HepG2 (cell line): ENCODE measurements around the gene LITAFD. TPM values are rescaled to one million over a fixed set of nuclear protein-coding genes. Genes with fewer than 3 reads are reported as not detected.

Experiments used
- AGO2 ChIP-seq: fragments of 200-400 bp; formaldehyde crosslinking; optimal IDR thresholded peaks from 2 replicates; pipeline ENCODE3; 2017; ENCODE audit warnings: mild to moderate bottlenecking, low read depth, low read length, moderate library complexity
- EZH2 ChIP-seq: conservative IDR thresholded peaks from 2 replicates; pipeline ENCODE4 v1.6.1; 2012; ENCODE audit warnings: mild to moderate bottlenecking, low read depth, low read length, moderate library complexity
- FLYWCH1 ChIP-seq: sonication (generic); formaldehyde crosslinking; IDR thresholded peaks from 2 replicates; pipeline ENCODE4 v1.8.1; 2023; ENCODE audit warnings: mild to moderate bottlenecking, missing genetic modification reagents
- KDM5B ChIP-seq: sonication (generic); formaldehyde crosslinking; IDR thresholded peaks from 2 replicates; pipeline ENCODE4 v1.4.0; 2020; ENCODE audit warnings: missing genetic modification reagents, mild to moderate bottlenecking, borderline replicate concordance
- NBN ChIP-seq: fragments of 450-650 bp; conservative IDR thresholded peaks from 2 replicates; pipeline ENCODE4 v1.6.1; 2017
- POGZ ChIP-seq: sonication (generic); formaldehyde crosslinking; IDR thresholded peaks from 2 replicates; pipeline ENCODE4 v1.4.0; 2020; ENCODE audit warnings: mild to moderate bottlenecking, missing genetic modification reagents
- RBM22 ChIP-seq: fragments of 200-400 bp; formaldehyde crosslinking; optimal IDR thresholded peaks from 2 replicates; pipeline ENCODE3; 2017; ENCODE audit warnings: mild to moderate bottlenecking, low read length, moderate library complexity
- RBM39 ChIP-seq: fragments of 200-400 bp; formaldehyde crosslinking; IDR thresholded peaks from one replicate; pipeline ENCODE4 v1.6.1; 2018; ENCODE audit warnings: antibody characterized with exemption, mild to moderate bottlenecking, low read depth, low read length; ENCODE audit not compliant: poor library complexity, severe bottlenecking
- RNF2 ChIP-seq: fragments of 450-650 bp; conservative IDR thresholded peaks from 2 replicates; pipeline ENCODE4 v1.6.1; 2016; ENCODE audit warnings: low read depth
- SIN3B ChIP-seq: fragments of 150-350 bp; IDR thresholded peaks from 2 replicates; pipeline ENCODE4 v1.6.1; 2014; ENCODE audit warnings: low read length
- YEATS2 ChIP-seq: sonication (generic); formaldehyde crosslinking; IDR thresholded peaks from 2 replicates; pipeline ENCODE4 v1.4.0; 2020; ENCODE audit warnings: missing genetic modification reagents, borderline replicate concordance
- ZFP36L1 ChIP-seq: sonication (generic); formaldehyde crosslinking; IDR thresholded peaks from 2 replicates; pipeline ENCODE4 v1.8.0; 2022; ENCODE audit warnings: mild to moderate bottlenecking, missing genetic modification reagents, moderate library complexity
- ZNF557 ChIP-seq: sonication (generic); formaldehyde crosslinking; IDR thresholded peaks from 2 replicates; pipeline ENCODE4 v1.4.0; 2020; ENCODE audit warnings: missing genetic modification reagents
- ZNF558 ChIP-seq: sonication (generic); formaldehyde crosslinking; IDR thresholded peaks from 2 replicates; pipeline ENCODE4 v1.9.0; 2022; ENCODE audit warnings: mild to moderate bottlenecking, missing genetic modification reagents, borderline replicate concordance
- ZNF564 ChIP-seq: sonication (generic); formaldehyde crosslinking; IDR thresholded peaks from 2 replicates; pipeline ENCODE4 v1.8.1; 2023; ENCODE audit warnings: mild to moderate bottlenecking, missing genetic modification reagents
- ZNF749 ChIP-seq: sonication (generic); formaldehyde crosslinking; IDR thresholded peaks from 2 replicates; pipeline ENCODE4 v1.8.0; 2022; ENCODE audit warnings: mild to moderate bottlenecking, missing genetic modification reagents, moderate library complexity, borderline replicate concordance
- ZSCAN25 ChIP-seq: sonication (generic); formaldehyde crosslinking; IDR thresholded peaks from 2 replicates; pipeline ENCODE4 v1.8.0; 2022; ENCODE audit warnings: mild to moderate bottlenecking, missing genetic modification reagents
- polyA plus RNA-seq, 8 experiments: library from polyadenylated mRNA; depleted of rRNA in 3 of 8; stranded (reverse) in 7 of 8; unstranded in 1 of 8; fragments of >200 nt; fragmentation: Illumina TruSeq in 4 of 8; extraction: Trizol in 4 of 8; gene quantifications; 2 replicates each; pipeline versions ENCODE4 v1.2.1 to v1.2.3, GENCODE V29; 2011 to 2016; ENCODE audit warnings: low read depth in 4 of 8, missing spikeins in 1 of 8, mixed read lengths in 1 of 8; ENCODE audit not compliant: insufficient read depth in 1 of 8
- total RNA-seq, 5 experiments: library from RNA; depleted of rRNA; stranded (reverse); fragments of >200 nt; fragmentation: Illumina TruSeq; extraction: Trizol; gene quantifications; 2 replicates each; pipeline ENCODE4 v1.2.3, GENCODE V29; 2016; ENCODE audit warnings: low read depth in 1 of 5
- TF ChIP-seq, protein P1 (sequence below): IDR thresholded peaks from 2 replicates; pipeline ENCODE4 v1.6.1; 2012; ENCODE audit warnings: low read length, improper control_type of control experiment
- TF ChIP-seq, protein P2 (sequence below): sonication (generic); formaldehyde crosslinking; IDR thresholded peaks from 2 replicates; pipeline ENCODE4 v1.5.1; 2020; ENCODE audit warnings: mild to moderate bottlenecking, moderate library complexity, missing genetic modification reagents
- TF ChIP-seq, protein P3 (sequence below): sonication (generic); formaldehyde crosslinking; IDR thresholded peaks from 2 replicates; pipeline ENCODE4 v1.8.1; 2023; ENCODE audit warnings: mild to moderate bottlenecking, missing genetic modification reagents
- TF ChIP-seq, protein P4 (sequence below): sonication (generic); formaldehyde crosslinking; IDR thresholded peaks from 2 replicates; pipeline ENCODE4 v1.4.0; 2020; ENCODE audit warnings: missing genetic modification reagents

LITAFD gene
- total and polyA plus RNA-seq, 2 of the 13 experiments (the other 11 are each of a cell fraction or from before 2014, with no cell fraction given) = not detected

DNA sequence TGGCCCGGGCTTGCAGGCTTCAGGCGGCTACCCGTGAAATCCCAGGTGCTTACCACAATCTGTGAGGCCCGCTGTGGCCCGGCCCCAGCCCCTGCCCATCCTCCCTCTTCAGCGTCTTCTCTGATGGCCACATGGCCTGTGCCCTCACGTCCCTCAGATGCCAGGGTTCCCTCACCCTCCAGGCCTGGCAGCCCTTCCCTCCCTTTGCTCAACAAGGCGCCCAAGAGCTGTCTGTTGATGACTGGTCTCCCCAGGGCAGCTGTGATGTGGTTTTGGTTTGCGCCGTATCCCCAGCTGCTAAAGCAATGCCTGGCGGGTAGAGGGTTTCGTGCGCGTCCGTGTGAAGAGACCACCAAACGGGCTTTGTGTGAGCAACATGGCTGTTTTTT is 49.4 kb upstream of the LITAFD start (continued):
- TF ChIP-seq RBM39 = peak; percentile 20
- TF ChIP-seq ZSCAN25 (CRISPR knock-in tag) = no peak
- TF ChIP-seq, protein P1, sequence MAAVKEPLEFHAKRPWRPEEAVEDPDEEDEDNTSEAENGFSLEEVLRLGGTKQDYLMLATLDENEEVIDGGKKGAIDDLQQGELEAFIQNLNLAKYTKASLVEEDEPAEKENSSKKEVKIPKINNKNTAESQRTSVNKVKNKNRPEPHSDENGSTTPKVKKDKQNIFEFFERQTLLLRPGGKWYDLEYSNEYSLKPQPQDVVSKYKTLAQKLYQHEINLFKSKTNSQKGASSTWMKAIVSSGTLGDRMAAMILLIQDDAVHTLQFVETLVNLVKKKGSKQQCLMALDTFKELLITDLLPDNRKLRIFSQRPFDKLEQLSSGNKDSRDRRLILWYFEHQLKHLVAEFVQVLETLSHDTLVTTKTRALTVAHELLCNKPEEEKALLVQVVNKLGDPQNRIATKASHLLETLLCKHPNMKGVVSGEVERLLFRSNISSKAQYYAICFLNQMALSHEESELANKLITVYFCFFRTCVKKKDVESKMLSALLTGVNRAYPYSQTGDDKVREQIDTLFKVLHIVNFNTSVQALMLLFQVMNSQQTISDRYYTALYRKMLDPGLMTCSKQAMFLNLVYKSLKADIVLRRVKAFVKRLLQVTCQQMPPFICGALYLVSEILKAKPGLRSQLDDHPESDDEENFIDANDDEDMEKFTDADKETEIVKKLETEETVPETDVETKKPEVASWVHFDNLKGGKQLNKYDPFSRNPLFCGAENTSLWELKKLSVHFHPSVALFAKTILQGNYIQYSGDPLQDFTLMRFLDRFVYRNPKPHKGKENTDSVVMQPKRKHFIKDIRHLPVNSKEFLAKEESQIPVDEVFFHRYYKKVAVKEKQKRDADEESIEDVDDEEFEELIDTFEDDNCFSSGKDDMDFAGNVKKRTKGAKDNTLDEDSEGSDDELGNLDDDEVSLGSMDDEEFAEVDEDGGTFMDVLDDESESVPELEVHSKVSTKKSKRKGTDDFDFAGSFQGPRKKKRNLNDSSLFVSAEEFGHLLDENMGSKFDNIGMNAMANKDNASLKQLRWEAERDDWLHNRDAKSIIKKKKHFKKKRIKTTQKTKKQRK = no peak
- TF ChIP-seq, protein P2, sequence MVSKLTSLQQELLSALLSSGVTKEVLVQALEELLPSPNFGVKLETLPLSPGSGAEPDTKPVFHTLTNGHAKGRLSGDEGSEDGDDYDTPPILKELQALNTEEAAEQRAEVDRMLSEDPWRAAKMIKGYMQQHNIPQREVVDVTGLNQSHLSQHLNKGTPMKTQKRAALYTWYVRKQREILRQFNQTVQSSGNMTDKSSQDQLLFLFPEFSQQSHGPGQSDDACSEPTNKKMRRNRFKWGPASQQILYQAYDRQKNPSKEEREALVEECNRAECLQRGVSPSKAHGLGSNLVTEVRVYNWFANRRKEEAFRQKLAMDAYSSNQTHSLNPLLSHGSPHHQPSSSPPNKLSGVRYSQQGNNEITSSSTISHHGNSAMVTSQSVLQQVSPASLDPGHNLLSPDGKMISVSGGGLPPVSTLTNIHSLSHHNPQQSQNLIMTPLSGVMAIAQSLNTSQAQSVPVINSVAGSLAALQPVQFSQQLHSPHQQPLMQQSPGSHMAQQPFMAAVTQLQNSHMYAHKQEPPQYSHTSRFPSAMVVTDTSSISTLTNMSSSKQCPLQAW (CRISPR knock-in tag) = no peak
- TF ChIP-seq ZNF564 (CRISPR knock-in tag) = no peak
- TF ChIP-seq, protein P3, sequence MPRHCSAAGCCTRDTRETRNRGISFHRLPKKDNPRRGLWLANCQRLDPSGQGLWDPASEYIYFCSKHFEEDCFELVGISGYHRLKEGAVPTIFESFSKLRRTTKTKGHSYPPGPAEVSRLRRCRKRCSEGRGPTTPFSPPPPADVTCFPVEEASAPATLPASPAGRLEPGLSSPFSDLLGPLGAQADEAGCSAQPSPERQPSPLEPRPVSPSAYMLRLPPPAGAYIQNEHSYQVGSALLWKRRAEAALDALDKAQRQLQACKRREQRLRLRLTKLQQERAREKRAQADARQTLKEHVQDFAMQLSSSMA (CRISPR knock-in tag) = no peak
- no peak for TF ChIP-seq EZH2
- no peak for TF ChIP-seq ZNF558 (CRISPR knock-in tag)
- no peak for TF ChIP-seq ZNF749 (CRISPR knock-in tag)
- no peak for TF ChIP-seq KDM5B (CRISPR knock-in tag)
- TF ChIP-seq AGO2 = peak; percentile 86
- no peak for TF ChIP-seq ZFP36L1 (CRISPR knock-in tag)
- TF ChIP-seq POGZ (CRISPR knock-in tag) = no peak
- TF ChIP-seq ZNF557 (CRISPR knock-in tag) = no peak
- TF ChIP-seq, protein P4, sequence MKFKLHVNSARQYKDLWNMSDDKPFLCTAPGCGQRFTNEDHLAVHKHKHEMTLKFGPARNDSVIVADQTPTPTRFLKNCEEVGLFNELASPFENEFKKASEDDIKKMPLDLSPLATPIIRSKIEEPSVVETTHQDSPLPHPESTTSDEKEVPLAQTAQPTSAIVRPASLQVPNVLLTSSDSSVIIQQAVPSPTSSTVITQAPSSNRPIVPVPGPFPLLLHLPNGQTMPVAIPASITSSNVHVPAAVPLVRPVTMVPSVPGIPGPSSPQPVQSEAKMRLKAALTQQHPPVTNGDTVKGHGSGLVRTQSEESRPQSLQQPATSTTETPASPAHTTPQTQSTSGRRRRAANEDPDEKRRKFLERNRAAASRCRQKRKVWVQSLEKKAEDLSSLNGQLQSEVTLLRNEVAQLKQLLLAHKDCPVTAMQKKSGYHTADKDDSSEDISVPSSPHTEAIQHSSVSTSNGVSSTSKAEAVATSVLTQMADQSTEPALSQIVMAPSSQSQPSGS (CRISPR knock-in tag) = no peak
- TF ChIP-seq YEATS2 (CRISPR knock-in tag) = no peak
- TF ChIP-seq RNF2 = no peak
- TF ChIP-seq FLYWCH1 = no peak
- peak; percentile 72 for TF ChIP-seq RBM22
- no peak for TF ChIP-seq NBN
- TF ChIP-seq SIN3B = no peak
